Stromal cell of bone marrow (primary cell): ENCODE results near the gene INSYN2A.

Source experiments
- DNase-seq: peaks from one replicate; pipeline ENCODE4 v3.0.0-alpha.2; 2012; ENCODE audit warnings: low read depth

Gene INSYN2A

GRCh38 chr10:127195041-127195506 lies 1.3 kb downstream of the INSYN2A start:
- DNase-seq = no peak

- DNase-seq = no peak
These were observed 1.8 kb downstream of the INSYN2A start for GRCh38 chr10:127194599-127194998.

GRCh38 chr10:127194111-127194510 lies 2.3 kb downstream of the INSYN2A start:
- no peak for DNase-seq

- DNase-seq = no peak
These were observed 3.3 kb downstream of the INSYN2A start for GRCh38 chr10:127193125-127193524.

- no peak for DNase-seq
These were observed 6.0 kb downstream of the INSYN2A start for GRCh38 chr10:127190427-127190826.

GRCh38 chr10:127189226-127189625 lies 7.2 kb downstream of the INSYN2A start:
- no peak for DNase-seq

- no peak for DNase-seq
These were observed 9.6 kb downstream of the INSYN2A start for GRCh38 chr10:127186813-127187212.

- DNase-seq = no peak
These were observed 11.8 kb downstream of the INSYN2A start for GRCh38 chr10:127184582-127184981.

GRCh38 chr10:127182161-127182560 lies 14.2 kb downstream of the INSYN2A start:
- no peak for DNase-seq

GRCh38 chr10:127179612-127180250 lies 16.7 kb downstream of the INSYN2A start:
- no peak for DNase-seq

- no peak for DNase-seq
These were observed 19.7 kb downstream of the INSYN2A start for GRCh38 chr10:127176649-127177048.

GRCh38 chr10:127175357-127176110 lies 20.9 kb downstream of the INSYN2A start:
- no peak for DNase-seq

GRCh38 chr10:127174866-127175265 lies 21.5 kb downstream of the INSYN2A start:
- no peak for DNase-seq

- no peak for DNase-seq
These were observed 28.1 kb downstream of the INSYN2A start for GRCh38 chr10:127168261-127168660.

GRCh38 chr10:127162841-127163240 lies 33.5 kb downstream of the INSYN2A start:
- DNase-seq = no peak

GRCh38 chr10:127161482-127161881 lies 34.9 kb downstream of the INSYN2A start:
- DNase-seq = no peak

GRCh38 chr10:127159648-127160245 lies 36.6 kb downstream of the INSYN2A start:
- no peak for DNase-seq

GRCh38 chr10:127158662-127159061 lies 37.7 kb downstream of the INSYN2A start:
- no peak for DNase-seq

- DNase-seq = peak; percentile 52
These were observed 38.7 kb downstream of the INSYN2A start for GRCh38 chr10:127157506-127158200.

GRCh38 chr10:127157089-127157488 lies 39.3 kb downstream of the INSYN2A start:
- DNase-seq = no peak

- peak; percentile 74 for DNase-seq
These were observed 41.4 kb downstream of the INSYN2A start for GRCh38 chr10:127154831-127155620.

GRCh38 chr10:127153181-127153580 lies 43.2 kb downstream of the INSYN2A start:
- no peak for DNase-seq
